ENCODE measurements around the gene CAMK2A. TPM values are rescaled to one million over a fixed set of nuclear protein-coding genes. Genes with fewer than 3 reads are reported as not detected.

Gene CAMK2A
- total and polyA plus RNA-seq, 3 donors from 2014 or later, result 0.24 to 0.70 (median 0.25) TPM

GRCh38 chr5:150176745-150177477 is 112.7 kb downstream of the CAMK2A start:
- no peaks in the 10 kb centered on the region for H3K27me3 ChIP-seq
- H3K27ac ChIP-seq, result no peak overlapping the region
- no peaks in the 10 kb centered on the region for H3K9me3 ChIP-seq
- 59 to 65% methylated on average over 6 to 8 of the region's 8 CpGs for WGBS, 2 donors
- peaks cover 51% of the 10 kb centered on the region for H3K4me1 ChIP-seq
- intact Hi-C loops (cut with DNase I; ENCODE audit: low total_unique reads), result no loop called here
- DNase-seq, result no peak
- H3K36me3 ChIP-seq (ENCODE audit: low read depth, missing control alignments), result no peaks in the 10 kb centered on the region
- TF ChIP-seq POLR2A (IDR thresholded peaks at IDR 0.05) (no peak), CTCF (IDR thresholded peaks at IDR 0.05) (no peak)
- H3K4me3 ChIP-seq, result no peak overlapping the region

- Histone ChIP-seq H3K4me1 (peaks cover 38% of the 10 kb centered on the region), H3K27ac (peak overlapping the region in 1 of 2 donors; percentile 23), H3K9me3 (no peaks in the 10 kb centered on the region), H3K4me3 (no peak overlapping the region), H3K27me3 (no peaks in the 10 kb centered on the region), H3K36me3 (ENCODE audit: low read depth, missing control alignments) (no peaks in the 10 kb centered on the region)
- intact Hi-C loops (cut with DNase I; ENCODE audit: low total_unique reads), result no loop called here
- WGBS, 2 donors, result 64 to 72% methylated on average over 5 of the region's 5 CpGs
- DNase-seq, result no peak
- TF ChIP-seq CTCF (IDR thresholded peaks at IDR 0.05), result peak in 2 of 3 experiments; percentile 15 to 23
- TF ChIP-seq POLR2A (IDR thresholded peaks at IDR 0.05), result no peak
Observed at GRCh38 chr5:150175536-150175935, 114.0 kb downstream of the CAMK2A start.

GRCh38 chr5:150175076-150175475 is 114.5 kb downstream of the CAMK2A start:
- Histone ChIP-seq H3K9me3 (no peaks in the 10 kb centered on the region), H3K4me1 (peaks cover 35% of the 10 kb centered on the region), H3K27ac (no peak overlapping the region), H3K36me3 (ENCODE audit: low read depth, missing control alignments) (no peaks in the 10 kb centered on the region), H3K4me3 (no peak overlapping the region), H3K27me3 (no peaks in the 10 kb centered on the region)
- no peak for DNase-seq
- TF ChIP-seq POLR2A (IDR thresholded peaks at IDR 0.05) (no peak), CTCF (IDR thresholded peaks at IDR 0.05) (no peak)
- intact Hi-C loops (cut with DNase I; ENCODE audit: low total_unique reads), result no loop called here
- 30 to 41% methylated on average over 1 of the region's 1 CpG for WGBS, 2 donors

- 82 to 89% methylated on average over 6 of the region's 6 CpGs for WGBS, 2 donors
- intact Hi-C loops (cut with DNase I; ENCODE audit: low total_unique reads), result no loop called here
- Histone ChIP-seq H3K9me3 (no peaks in the 10 kb centered on the region), H3K27ac (no peak overlapping the region), H3K4me1 (peaks cover 27% of the 10 kb centered on the region), H3K4me3 (no peak overlapping the region), H3K36me3 (ENCODE audit: low read depth, missing control alignments) (no peaks in the 10 kb centered on the region), H3K27me3 (no peaks in the 10 kb centered on the region)
- DNase-seq, result no peak
- TF ChIP-seq POLR2A (IDR thresholded peaks at IDR 0.05) (no peak), CTCF (IDR thresholded peaks at IDR 0.05) (no peak)
Observed at GRCh38 chr5:150174285-150174684, 115.3 kb downstream of the CAMK2A start.

- Histone ChIP-seq H3K4me1 (peaks cover 33% of the 10 kb centered on the region), H3K27me3 (no peaks in the 10 kb centered on the region), H3K27ac (no peak overlapping the region), H3K36me3 (ENCODE audit: low read depth, missing control alignments) (no peaks in the 10 kb centered on the region), H3K4me3 (no peak overlapping the region), H3K9me3 (no peaks in the 10 kb centered on the region)
- TF ChIP-seq POLR2A (IDR thresholded peaks at IDR 0.05) (no peak), CTCF (IDR thresholded peaks at IDR 0.05) (no peak)
- 85 to 90% methylated on average over 3 of the region's 3 CpGs for WGBS, 2 donors
- no peak for DNase-seq
- intact Hi-C loops (cut with DNase I; ENCODE audit: low total_unique reads), result no loop called here
Observed at GRCh38 chr5:150173161-150173560, 116.4 kb downstream of the CAMK2A start.

All from testis (tissue), 3 donors.